B cell (primary cell): ENCODE measurements around the gene CD209. TPM values are rescaled to one million over a fixed set of nuclear protein-coding genes. Genes with fewer than 3 reads are reported as not detected.
A peak's percentile ranks its signal among the peaks of the same experiment; 100 is the strongest.

ENCODE experiments used
- ATAC-seq: fragments of 200-7000 bp; cut with Tn5 transposase; one replicate; pipeline ENCODE4 v1.10.0; 2021; ENCODE audit warnings: low read depth, mild to moderate bottlenecking, moderate number of reproducible peaks, moderate library complexity
- CTCF ChIA-PET: fragments of 350-600 bp; sonication (Branson Sonifier 250); formaldehyde crosslinking; loops from one replicate; lab custom pipeline; 2021; ENCODE audit warnings: antibody characterized with exemption, inconsistent platforms; lab: Charles Lee
- POLR2A ChIA-PET: fragments of 350-600 bp; sonication (Branson Sonifier 250); formaldehyde crosslinking; loops from one replicate; lab custom pipeline; 2021; ENCODE audit warnings: antibody characterized with exemption; lab: Charles Lee
- DNase-seq: peaks from one replicate; pipeline ENCODE4 v3.0.0; 2013
- H2AFZ ChIP-seq: 2 replicates; pipeline ENCODE4 v1.6.1; 2012; ENCODE audit warnings: mild to moderate bottlenecking, low read depth, low read length; ENCODE audit not compliant: insufficient read depth, poor library complexity, severe bottlenecking
- H3K27ac ChIP-seq, 2 donors: 1 replicate in 1 of 2; 2 replicates in 1 of 2; pipeline ENCODE4 v1.5.1; 2012 to 2013; ENCODE audit warnings: low read length in 2 of 2, mild to moderate bottlenecking in 2 of 2, moderate library complexity in 1 of 2
- H3K27me3 ChIP-seq, 4 experiments: fragments of 200-600 bp in 1 of 4; sonication (generic) in 1 of 4; replicated peaks in 1 of 4; 1 replicate in 2 of 4; 2 replicates in 2 of 4; pipeline versions ENCODE4 v1.6.1 to v1.7.0; 2013 to 2016; ENCODE audit warnings: low read length in 3 of 4, mild to moderate bottlenecking in 2 of 4, mixed read lengths in 1 of 4, moderate library complexity in 1 of 4; ENCODE audit not compliant: insufficient read depth in 4 of 4, control insufficient read depth in 3 of 4; ENCODE audit errors: control extremely low read depth in 1 of 4
- H3K36me3 ChIP-seq, 2 experiments: replicated peaks in 1 of 2; 1 replicate in 1 of 2; 2 replicates in 1 of 2; pipeline versions ENCODE4 v1.6.1 to v1.7.1; 2013; ENCODE audit warnings: low read length in 1 of 2; ENCODE audit not compliant: insufficient read depth in 2 of 2, control insufficient read depth in 1 of 2; ENCODE audit errors: control extremely low read depth in 1 of 2, extremely low read depth in 1 of 2
- H3K4me1 ChIP-seq, 2 donors: fragments of 200-600 bp in 1 of 2; sonication (generic) in 1 of 2; 1 replicate in 1 of 2; 2 replicates in 1 of 2; pipeline versions ENCODE4 v1.5.1 to v1.6.1; 2013 to 2017; ENCODE audit warnings: low read length in 2 of 2; ENCODE audit not compliant: control insufficient read depth in 2 of 2, insufficient read depth in 2 of 2
- H3K4me2 ChIP-seq: replicated peaks from 2 replicates; pipeline ENCODE3; 2012; ENCODE audit warnings: mild to moderate bottlenecking, low read depth, low read length; ENCODE audit not compliant: poor library complexity, severe bottlenecking
- H3K4me3 ChIP-seq, 5 experiments: fragments of 200-600 bp in 1 of 5; sonication (generic) in 1 of 5; 1 replicate in 3 of 5; 2 replicates in 2 of 5; pipeline versions ENCODE4 v1.5.1 to v1.7.0; 2011 to 2016; ENCODE audit warnings: low read length in 4 of 5, mild to moderate bottlenecking in 4 of 5, low read depth in 2 of 5, control low read depth in 1 of 5, moderate library complexity in 1 of 5; ENCODE audit not compliant: insufficient read depth in 1 of 5; ENCODE audit errors: control extremely low read depth in 1 of 5, extremely low read depth in 1 of 5
- H3K79me2 ChIP-seq: fragments of 200-600 bp; sonication (generic); one replicate; pipeline ENCODE4 v1.6.0; 2016; ENCODE audit warnings: low read length; ENCODE audit not compliant: control insufficient read depth, insufficient read depth
- H3K9ac ChIP-seq: fragments of 200-600 bp; sonication (generic); 2 replicates; pipeline ENCODE4 v1.6.1; 2017; ENCODE audit warnings: mild to moderate bottlenecking, low read length, moderate library complexity
- H3K9me3 ChIP-seq, 3 donors: one replicate each; pipeline versions ENCODE4 v1.6.1 to v1.7.1; 2013; ENCODE audit warnings: low read length in 2 of 3; ENCODE audit not compliant: control insufficient read depth in 2 of 3, insufficient read depth in 1 of 3; ENCODE audit errors: control extremely low read depth in 1 of 3
- H4K20me1 ChIP-seq: 2 replicates; pipeline ENCODE4 v1.6.0; 2012; ENCODE audit warnings: mild to moderate bottlenecking, low read length; ENCODE audit not compliant: insufficient read depth, control insufficient read depth, poor library complexity, severe bottlenecking
- H3K27ac Mint-ChIP-seq: one replicate; pipeline ENCODE4 v1.8.0; 2021; ENCODE audit warnings: mixed read lengths
- H3K27me3 Mint-ChIP-seq: one replicate; pipeline ENCODE4 v1.8.0; 2021; ENCODE audit warnings: mixed read lengths
- H3K4me1 Mint-ChIP-seq: one replicate; pipeline ENCODE4 v1.8.0; 2021; ENCODE audit warnings: mixed read lengths
- H3K4me3 Mint-ChIP-seq: one replicate; pipeline ENCODE4 v1.8.0; 2021; ENCODE audit warnings: mixed read lengths
- H3K9me3 Mint-ChIP-seq: one replicate; pipeline ENCODE4 v1.8.0; 2022; ENCODE audit warnings: mixed read lengths; ENCODE audit not compliant: insufficient read depth
- CTCF ChIP-seq: fragments of 200-600 bp; IDR thresholded peaks from one replicate; pipeline ENCODE4 v1.8.0; 2022; ENCODE audit warnings: antibody characterized with exemption, mild to moderate bottlenecking
- EZH2 ChIP-seq: IDR thresholded peaks from 2 replicates; pipeline ENCODE4 v1.6.1; 2012; ENCODE audit warnings: borderline replicate concordance, low read depth, mild to moderate bottlenecking, moderate library complexity, low read length; ENCODE audit not compliant: insufficient read depth, poor library complexity, severe bottlenecking
- WGBS: methylation state at CpG from one replicate; pipeline ENCODE4 v1.1.5; 2013; ENCODE audit warnings: missing lambda C conversion rate; ENCODE audit not compliant: insufficient coverage; 5-methylcytosine and 5-hydroxymethylcytosine counted together
- intact Hi-C: fragments of 100-400 bp; cut with micrococcal nuclease; formaldehyde crosslinking; loops from one replicate; pipeline ENCODE4 v1.10.0; 2022
- polyA plus RNA-seq: library from polyadenylated mRNA; depleted of rRNA; stranded (reverse); fragments of >200 nt; gene quantifications from 2 replicates; pipeline ENCODE4 v1.2.3, GENCODE V29; 2012
- total RNA-seq, 2 donors: library from RNA; stranded (reverse); fragments of 120-200 nt in 1 of 2; gene quantifications; 1 replicate in 1 of 2; 2 replicates in 1 of 2; pipeline versions ENCODE4 v1.2.3 to v1.2.4, GENCODE V29; 2013 to 2022

The CD209 gene
- total and polyA plus RNA-seq, 2 donors (not counting 1 experiment from before 2014, with no cell fraction given) = 0.10 TPM; not detected in 1

DNA sequence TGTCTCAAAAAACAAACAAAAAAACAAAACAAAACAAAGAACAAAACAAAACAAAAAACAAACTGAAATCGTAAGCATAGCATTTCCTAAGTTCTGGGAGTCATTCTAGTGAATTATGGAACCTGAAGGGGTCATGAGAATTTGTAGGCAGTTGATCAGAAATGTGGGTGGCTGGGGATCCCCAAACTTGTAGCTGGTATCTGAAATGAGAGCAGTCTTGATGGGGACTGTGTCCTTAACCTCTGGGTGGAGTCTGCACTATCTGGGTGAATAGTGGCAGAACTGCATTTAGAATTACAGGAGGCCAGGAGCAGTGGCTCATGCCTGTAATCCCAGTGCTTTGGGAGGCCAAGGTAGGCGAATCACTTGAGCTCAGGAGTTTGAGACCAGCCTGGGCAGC, 21.5 kb downstream of the CD209 start:
- WGBS = 88% methylated on average over 1 of the region's 2 CpGs
- ATAC-seq (no peak), DNase-seq (no peak)
- H3K9ac ChIP-seq = no peak overlapping the region
- intact Hi-C loops = no loop called here
- peaks cover 41% of the 10 kb centered on the region for H3K4me1 Mint-ChIP-seq
- no peaks in the 10 kb centered on the region for H3K9me3 Mint-ChIP-seq
- peaks cover 31 to 43% of the 10 kb centered on the region in 2 donors for H3K4me1 ChIP-seq
- no peak overlapping the region for H3K4me2 ChIP-seq
- H4K20me1 ChIP-seq = no peaks in the 10 kb centered on the region
- peaks cover 0 to 33% (median 17%) of the 10 kb centered on the region in 4 experiments for H3K27me3 ChIP-seq
- no peak overlapping the region for H3K4me3 Mint-ChIP-seq
- no peak overlapping the region for H2AFZ ChIP-seq
- peaks cover 23% of the 10 kb centered on the region for H3K27me3 Mint-ChIP-seq
- H3K27ac Mint-ChIP-seq = peak overlapping the region; percentile 32
- H3K36me3 ChIP-seq = no peaks in the 10 kb centered on the region
- no peaks in the 10 kb centered on the region for H3K79me2 ChIP-seq
- no peak overlapping the region for H3K27ac ChIP-seq
- H3K9me3 ChIP-seq = peaks cover 0 to 26% (median 0%) of the 10 kb centered on the region in 3 donors
- CTCF ChIA-PET = interaction anchor here (0.9 to 1.9 kb wide), 2 partner anchors 45 to 74 kb away, joined by 4 to 7 read pairs; partner anchors contain the start of gene TRAPPC5
- POLR2A ChIA-PET = interaction anchor here (0.7 kb wide), 1 partner anchor 538 kb away, joined by 3 read pairs; no protein-coding TSS in a partner anchor
- TF ChIP-seq EZH2 (no peak), CTCF (no peak)
- no peak overlapping the region for H3K4me3 ChIP-seq

DNA sequence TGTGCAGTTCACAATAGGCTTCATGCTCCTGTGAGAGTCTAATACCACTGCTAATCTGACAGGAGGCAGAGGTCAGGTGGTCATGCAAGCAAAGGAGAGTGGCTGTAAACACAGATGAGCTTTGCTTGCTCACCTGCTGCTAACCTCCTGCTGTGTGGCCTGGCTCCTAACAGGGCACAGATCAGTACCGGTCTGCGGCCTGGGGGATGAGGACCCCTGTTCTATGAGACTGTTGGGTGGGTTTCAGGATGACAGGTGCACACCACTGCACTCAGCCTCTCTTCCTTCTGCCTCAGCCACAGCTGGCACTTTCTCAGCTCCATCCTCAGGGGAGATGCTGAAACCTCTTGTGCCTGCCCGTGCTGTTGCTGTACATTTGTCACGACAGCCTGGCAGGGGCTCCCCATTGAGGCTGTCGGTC, 25.1 kb downstream of the CD209 start:
- ChIA-PET CTCF (interaction anchor here (0.6 to 1.2 kb wide), 3 partner anchors 10 to 78 kb away, joined by 3 to 4 read pairs (median 3); partner anchors contain the start of gene TRAPPC5), POLR2A (interaction anchor here (1.5 kb wide), 1 partner anchor 17 kb away, joined by 5 read pairs; no protein-coding TSS in a partner anchor)
- Mint-ChIP-seq H3K9me3 (no peaks in the 10 kb centered on the region), H3K27ac (peak overlapping the region; percentile 26), H3K4me3 (no peak overlapping the region), H3K27me3 (peaks cover under 1% of the 10 kb centered on the region), H3K4me1 (peaks cover 38% of the 10 kb centered on the region)
- Histone ChIP-seq H3K9me3 (peaks cover 0 to 11% (median 0%) of the 10 kb centered on the region in 3 donors), H3K9ac (no peak overlapping the region), H2AFZ (peak overlapping the region; percentile 64), H3K4me2 (peak overlapping the region; percentile 42), H3K27ac (no peak overlapping the region), H3K36me3 (no peaks in the 10 kb centered on the region), H3K4me1 (peaks cover 27 to 40% of the 10 kb centered on the region in 2 donors), H3K79me2 (no peaks in the 10 kb centered on the region), H3K27me3 (peaks cover 0 to 3% (median 0%) of the 10 kb centered on the region in 4 experiments), H4K20me1 (no peaks in the 10 kb centered on the region), H3K4me3 (no peak overlapping the region)
- ATAC-seq = peak; percentile 38
- TF ChIP-seq EZH2 (no peak), CTCF (no peak)
- WGBS = 0% methylated on average over 2 of the region's 5 CpGs
- intact Hi-C loops = no loop called here
- no peak for DNase-seq
